Endometrial microvascular endothelial cells (primary cell): ENCODE measurements around the gene PODN. TPM values are rescaled to one million over a fixed set of nuclear protein-coding genes. Genes with fewer than 3 reads are reported as not detected.

ENCODE experiments used
- in situ Hi-C: cut with HindIII; loops from 2 replicates; pipeline ENCODE4 v1.10.0; 2017; ENCODE audit warnings: low sequenced_read_pairs, low pct_unique_long_range_greater_than_20kb; ENCODE audit errors: inconsistent ontology term
- total RNA-seq: library from RNA; depleted of rRNA; stranded (reverse); fragments of >200 nt; gene quantifications from one replicate; pipeline ENCODE4 v1.2.3, GENCODE V29; 2015; ENCODE audit errors: inconsistent ontology term

Gene PODN
- total RNA-seq, 1 donor from 2014 or later, result not detected

DNA sequence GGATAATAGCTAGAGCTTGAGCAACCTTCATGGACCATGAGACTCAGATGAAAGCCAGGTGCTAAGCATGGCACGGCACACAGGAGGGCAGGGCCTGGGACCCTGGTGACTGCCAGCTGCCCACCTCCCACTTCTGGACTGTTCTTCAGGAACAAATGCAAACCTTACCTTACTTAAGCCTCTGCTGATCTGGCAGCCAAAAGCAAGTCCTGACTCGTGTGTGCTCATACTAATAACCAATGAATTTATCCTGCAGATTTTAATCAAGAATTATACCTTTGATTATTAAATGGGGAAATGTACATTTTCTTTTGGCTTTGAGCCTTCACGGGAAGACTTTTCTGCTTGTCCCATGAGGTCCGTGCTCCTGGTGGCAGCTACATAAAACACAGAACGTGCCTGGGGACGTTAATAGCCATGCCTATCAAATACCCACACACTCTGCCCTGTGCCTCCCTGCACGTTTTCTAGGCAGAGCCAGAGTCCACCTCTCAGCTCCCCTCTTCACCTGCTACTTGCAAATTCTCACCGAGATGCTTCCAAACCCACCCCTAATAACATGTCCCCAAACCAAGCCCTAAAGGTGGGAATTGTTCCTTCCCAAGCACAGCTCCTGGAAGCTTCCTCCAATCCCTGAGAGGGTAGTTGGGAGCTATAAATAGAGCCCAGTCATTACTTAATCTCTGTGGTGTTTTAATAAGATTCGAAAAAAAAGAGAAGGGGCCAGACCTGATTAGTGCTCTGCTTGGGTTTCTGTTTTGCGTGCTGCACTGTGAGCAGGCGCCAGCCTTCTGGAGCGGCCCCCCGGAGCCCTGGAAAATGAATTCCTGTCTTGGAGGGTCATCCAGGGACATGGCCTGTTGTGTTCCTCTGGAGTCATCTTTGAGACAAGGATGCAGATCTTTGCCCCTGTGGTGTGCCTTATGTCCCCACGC is 46.9 kb downstream of the PODN start:
- in situ Hi-C loops, result no loop called here

DNA sequence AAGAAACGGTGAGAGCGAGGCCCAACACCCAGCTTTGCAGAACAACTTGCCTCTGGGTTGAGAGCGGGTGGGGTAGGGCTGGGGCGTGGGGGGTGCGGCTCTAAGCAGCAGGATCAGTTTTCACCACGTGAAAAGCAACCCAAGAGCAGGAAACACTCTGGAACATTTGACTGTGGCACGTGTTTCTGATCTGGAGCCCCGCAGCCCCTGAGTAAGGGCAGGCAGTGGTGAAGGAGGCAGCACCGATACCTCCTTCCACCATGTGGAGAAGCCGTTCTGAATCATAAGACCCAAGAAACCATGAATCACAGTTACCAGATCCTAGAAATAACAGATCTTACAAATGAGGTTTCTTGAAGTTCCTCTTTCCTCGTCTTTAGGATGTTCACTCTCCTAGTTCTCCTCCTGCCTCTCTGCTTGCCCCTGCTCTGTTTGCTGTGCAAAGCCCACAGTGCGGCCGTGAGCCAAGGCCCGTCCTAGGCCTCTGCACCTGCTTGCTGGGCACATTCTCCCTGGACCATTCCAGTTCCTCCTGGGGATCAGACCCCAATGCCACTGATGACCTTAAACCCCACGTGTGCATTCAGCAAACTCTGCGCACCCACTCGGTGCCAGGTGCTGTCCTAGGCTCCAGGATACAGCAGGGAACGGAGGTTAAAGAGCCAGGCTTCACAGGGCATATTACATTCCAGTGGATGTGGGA is 48.5 kb downstream of the PODN start:
- in situ Hi-C loops, result no loop called here

DNA sequence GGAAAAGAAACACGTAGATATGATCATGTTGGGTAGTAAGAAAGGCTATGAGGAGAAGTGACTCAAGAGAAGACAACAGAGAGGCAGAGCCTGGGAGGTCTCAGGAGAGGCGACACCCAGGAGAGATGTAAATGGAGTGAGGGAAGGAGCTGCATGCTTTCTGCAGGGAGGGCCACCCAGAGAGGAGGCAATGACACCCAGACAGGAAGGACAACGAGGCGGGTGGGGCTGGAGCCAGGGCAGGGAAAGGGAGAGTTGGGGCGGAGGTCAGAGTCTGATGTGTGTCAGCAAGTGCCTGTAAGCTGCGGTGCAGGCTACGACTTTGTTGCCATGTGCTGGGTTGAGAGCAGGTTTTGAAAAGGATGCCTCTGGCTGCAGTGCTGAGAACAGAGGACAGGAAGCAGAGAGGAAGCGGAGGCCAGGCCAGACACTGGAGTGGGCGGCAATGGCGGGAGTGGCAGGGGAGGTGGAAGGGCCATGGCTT is 49.1 kb downstream of the PODN start:
- in situ Hi-C loops, result no loop called here

DNA sequence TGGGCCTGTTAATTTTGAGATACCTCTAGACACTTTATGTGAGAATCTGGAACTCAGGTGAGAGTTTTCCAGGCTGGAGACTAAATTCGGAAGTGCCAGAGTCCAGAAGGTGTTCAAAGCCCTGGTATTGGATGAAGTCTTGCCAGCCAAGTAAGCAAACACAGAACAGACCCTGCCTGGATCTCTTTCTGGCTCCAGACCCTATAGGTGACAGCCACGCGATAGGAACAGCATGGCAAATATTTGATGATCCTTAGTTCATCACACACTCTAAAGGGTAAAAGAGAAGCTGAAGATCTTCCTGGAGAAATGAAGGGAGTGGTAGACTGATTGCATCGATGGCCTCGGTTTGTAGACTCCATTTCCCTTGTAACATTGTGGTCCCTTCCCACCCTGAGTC is 49.7 kb downstream of the PODN start:
- in situ Hi-C loops, result no loop called here

DNA sequence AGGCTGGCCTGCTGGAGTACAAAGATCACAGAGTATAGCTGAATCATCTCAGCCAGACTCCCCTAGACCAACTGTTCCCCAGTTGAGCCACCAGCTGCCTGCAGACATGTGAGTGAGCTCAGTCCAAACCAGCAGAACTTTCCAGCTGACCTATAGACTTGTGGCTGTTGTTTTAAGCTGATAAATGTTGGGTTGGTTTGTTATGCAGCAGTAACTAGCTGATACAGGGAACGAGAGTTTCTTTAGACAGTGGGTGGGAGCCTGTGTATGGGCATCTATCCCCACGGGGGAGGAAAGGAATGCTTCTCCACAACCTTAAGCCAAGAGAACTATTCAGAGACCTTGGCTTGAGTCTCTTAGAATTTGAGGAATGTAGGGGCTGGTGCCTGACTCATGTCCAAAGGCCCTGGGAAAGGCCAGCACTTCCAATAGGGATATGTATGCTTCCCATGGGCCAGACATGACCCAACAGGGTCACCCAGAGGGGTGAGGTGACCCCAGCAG is 50.3 kb downstream of the PODN start:
- in situ Hi-C loops, result no loop called here

DNA sequence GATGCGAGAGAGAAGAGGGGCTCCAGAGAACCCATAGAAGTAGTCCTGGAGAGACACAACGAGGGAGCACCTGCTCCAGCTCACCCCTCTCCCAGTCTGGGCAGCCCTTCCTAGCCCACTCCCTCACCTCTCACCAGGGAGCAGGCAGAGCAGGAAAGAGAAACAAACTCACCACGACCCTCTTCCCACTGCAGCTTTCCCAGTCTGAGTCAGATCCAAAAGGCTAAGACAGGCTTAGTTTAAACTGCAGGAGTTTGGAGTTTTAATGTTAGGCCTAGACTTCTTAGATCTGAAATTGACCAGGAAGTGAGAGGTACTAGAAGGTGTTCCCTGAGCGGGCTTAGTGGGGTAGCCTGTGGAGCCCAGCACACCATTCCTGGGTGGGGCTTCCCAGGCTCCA is 50.8 kb downstream of the PODN start:
- in situ Hi-C loops, result no loop called here

DNA sequence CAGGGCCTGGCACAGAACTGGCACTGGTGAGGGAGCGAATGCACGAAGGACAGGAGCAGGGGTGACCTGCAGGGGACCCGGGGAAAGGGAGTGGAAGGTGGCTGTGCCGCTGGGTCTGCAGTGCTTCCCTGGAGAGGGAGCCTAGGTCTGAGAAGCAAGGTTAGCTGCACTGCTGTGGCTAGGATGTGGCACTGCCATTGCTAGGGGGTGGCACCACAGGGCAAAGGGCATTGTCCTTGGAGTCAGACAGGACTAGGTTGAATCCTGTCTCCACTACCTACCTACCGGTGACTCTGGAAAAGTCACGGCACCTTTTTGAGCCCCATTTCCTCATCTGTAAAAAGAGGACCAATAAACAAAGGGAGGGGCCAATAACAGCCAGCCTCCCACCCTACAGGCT is 52.1 kb downstream of the PODN start:
- in situ Hi-C loops, result no loop called here

DNA sequence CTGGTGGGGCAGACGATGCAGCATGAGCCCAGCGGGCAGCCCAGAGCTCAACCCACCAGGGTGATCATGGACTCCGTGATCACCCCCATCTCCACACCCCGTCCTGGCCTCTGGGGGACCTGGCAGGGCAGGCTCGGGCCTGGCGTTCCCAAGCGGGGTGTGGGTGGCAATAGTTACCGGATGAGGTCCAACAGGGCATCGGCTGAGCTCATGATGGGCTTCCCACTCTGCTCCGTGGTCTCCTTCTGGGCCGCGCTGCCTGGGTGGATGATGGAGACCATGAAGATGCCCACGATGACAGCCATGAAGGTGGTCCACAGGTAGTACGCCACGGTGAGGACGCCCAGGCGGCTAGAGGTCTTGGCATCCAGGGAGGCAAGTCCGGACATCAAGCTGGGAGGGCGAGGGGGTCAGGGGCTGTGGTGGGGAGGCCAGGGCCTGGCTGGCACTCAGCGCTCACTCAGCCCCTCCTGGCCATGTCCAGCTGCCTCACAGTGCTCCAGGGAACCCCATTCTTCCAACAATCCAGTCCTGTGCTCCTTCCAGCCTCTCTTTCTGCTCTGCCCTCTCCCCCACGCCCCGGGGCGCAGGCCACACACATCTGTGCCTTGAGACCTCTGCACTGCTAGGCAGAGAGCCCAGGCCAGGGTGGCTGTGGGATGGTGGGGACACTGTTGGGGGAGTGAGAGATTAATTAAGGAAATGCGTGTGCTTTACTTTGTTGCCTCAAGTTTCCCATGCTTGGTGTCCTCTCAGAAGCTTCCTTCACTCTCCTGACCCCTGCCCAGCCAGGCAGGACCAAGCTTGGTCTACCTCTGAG is 52.8 kb downstream of the PODN start:
- in situ Hi-C loops, result no loop called here

DNA sequence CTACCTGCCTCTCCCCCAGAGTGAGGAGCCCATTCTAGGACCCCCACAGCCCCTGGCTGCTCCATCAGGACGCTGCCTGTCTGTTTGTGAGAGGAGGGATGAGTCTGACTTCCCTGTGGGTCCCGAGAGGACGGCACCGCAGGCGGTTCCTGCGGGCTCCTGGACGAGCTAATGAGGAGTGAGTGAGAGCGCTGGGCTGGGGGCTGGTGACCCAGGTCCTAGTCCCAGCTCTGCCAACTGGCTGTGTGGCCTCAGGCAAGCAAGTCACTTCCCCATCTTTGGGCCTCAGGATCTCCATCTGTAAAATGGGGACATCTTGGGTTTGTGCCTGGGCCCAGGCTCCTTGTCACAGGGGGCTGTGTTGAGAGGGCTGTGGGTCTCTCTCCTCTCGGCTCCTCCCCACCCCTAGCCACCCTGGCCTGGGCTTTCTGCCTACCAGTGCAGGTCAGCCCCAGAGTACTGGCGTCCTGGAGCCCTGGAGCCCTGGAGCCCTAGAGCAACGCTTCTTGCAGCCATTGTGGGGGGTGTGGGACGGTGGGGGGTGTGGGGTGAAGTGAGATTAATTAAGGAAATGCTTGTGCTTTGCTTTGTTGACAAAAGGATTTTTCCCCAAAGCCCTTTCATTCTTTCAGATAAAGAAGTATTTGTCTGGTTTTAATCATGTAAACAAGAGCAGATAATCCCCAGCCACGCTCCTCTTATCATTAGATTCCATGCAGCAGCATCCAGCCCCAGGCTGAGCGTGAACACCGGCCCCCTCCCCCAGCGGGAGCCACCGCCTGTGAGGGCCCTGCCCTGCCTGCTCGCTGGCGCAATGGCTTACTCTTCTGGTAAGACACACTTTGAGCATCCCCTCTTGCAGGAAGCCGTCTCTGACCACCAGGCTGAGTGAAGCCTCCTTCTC is 53.6 kb downstream of the PODN start:
- in situ Hi-C loops, result no loop called here

DNA sequence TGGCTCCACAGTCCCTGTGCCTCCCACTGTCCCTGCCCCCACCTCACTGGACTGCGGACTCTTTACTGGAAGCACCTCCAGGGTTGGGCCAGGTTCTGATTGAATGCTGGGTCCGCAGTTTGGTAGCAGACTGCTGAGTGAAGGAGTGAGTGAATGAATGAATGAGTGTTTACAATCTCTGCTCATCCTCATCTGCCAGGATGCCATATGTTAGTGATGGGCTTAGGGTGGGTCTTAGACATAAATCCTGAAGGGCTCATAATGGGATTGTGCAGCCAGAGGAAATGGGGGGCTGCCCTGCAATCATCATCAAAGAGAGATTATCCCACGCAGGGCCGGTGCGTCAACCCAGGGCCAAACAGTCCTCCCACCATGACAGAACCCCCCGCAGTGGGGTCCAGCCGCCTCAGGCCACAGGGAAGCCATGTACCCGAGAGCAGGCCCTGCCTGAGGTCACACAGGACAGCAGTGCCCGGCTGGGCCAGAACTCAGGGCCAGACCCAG is 54.3 kb downstream of the PODN start:
- in situ Hi-C loops, result no loop called here

DNA sequence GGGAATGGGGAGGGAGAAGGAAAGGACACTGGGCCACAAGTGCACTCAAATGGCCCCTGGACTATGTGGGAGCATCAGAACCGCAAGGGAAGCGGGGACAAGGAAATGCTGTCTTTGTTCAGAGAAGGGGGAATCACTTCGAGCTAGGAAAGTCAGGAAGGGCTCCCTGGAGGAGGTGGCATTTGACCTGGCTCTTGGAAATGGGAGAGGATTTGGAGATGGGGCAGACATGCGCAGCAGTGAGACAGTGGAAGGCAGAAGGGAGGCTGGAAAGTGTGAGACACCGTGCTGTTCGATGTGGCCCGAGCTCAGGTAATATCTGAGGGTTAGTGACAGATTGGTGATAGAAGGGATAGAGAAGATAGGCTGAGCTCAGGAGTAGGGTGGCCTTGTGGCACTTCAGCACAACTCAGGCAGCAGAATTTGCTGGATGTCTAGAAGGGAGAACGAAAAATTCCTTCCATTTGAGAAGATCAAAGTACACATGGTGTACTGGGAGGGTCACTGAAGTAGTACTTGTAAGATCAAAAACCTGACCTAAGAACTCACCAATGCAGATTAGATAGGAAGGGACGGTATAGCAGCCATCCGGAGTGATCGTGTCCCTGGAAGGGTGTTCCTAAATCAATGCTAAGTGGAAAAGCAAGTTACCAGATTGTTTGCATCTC is 55.1 kb downstream of the PODN start:
- in situ Hi-C loops, result no loop called here

DNA sequence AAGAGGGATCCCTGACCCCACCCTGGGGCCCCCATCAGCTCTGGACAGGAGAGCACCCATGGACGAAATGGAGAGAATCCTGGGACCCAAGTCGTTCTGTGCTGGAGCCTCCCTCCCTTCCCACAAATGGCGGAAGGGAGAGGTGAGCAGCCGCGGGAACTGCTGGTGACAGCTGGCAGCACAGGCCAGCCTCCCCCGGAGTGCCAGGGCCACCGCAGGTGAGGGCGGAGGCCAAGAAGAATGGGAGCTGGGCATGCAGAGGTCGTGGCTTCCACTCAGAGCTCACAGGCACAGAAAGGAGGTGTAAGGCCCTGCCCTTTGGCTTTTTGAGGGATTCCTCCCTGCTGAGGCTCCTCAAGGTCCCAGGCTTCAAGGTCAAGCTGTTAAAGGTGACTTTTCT is 55.8 kb downstream of the PODN start:
- in situ Hi-C loops, result no loop called here

DNA sequence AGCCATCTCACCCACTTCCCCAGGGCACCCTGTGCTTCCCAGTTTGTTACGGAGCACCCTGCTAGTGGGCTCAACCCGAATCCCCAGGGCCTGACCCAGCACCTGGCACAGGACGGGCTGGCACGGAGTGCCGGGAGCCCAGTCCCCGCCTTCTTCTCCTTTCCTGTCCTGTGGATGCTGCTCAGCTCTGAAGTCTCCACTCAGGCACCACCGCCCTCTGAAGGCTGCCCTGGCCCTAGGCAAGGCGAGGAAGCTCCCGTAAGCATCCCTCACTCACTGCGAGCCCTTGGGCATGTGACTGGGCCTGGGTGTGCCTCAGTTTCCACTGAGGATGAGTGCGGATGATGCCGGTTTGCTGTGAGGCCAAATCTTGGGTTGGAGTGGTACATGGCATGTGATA is 58.6 kb downstream of the PODN start:
- in situ Hi-C loops, result no loop called here

DNA sequence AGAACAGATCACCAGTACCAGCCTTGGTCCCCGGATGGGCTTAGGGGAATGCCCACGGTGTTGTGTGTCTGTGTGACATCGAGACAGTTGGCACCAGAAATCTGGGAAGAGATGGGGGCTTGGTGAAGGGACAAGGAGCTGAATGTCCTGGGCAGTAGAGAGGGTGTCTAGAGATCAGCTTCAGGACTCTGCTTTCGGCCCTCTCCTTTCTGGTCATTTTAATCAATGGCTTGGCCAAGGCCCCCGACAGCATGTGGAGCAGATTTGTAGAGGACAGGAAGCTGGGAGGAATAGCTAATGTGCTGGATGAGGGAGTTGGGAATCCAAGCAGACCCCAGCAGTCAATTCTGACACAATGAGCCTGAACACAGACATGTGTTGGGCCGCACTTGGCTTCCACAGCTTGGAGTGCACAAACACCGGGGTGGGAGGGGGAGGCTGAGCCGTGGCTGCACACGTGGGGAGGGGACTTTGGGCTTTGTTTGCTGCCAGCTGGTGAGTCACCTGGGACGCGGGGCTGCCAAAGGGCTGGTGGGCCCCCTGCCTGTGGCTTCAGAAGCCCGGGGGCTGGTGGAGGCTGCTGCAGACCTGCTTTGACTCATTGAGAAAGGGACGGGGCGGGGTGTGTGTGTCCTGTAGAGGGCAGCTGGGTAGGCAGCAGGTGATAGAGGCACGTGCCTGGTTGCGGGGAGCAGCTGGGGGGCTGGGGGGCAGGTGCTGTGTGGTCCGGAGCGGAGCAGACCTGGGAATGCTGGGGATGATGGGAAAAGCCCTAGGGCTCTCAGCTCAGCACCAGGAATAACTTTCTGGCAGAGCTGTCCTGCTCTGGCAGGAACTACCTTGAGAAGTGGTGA is 59.5 kb downstream of the PODN start:
- in situ Hi-C loops, result no loop called here

DNA sequence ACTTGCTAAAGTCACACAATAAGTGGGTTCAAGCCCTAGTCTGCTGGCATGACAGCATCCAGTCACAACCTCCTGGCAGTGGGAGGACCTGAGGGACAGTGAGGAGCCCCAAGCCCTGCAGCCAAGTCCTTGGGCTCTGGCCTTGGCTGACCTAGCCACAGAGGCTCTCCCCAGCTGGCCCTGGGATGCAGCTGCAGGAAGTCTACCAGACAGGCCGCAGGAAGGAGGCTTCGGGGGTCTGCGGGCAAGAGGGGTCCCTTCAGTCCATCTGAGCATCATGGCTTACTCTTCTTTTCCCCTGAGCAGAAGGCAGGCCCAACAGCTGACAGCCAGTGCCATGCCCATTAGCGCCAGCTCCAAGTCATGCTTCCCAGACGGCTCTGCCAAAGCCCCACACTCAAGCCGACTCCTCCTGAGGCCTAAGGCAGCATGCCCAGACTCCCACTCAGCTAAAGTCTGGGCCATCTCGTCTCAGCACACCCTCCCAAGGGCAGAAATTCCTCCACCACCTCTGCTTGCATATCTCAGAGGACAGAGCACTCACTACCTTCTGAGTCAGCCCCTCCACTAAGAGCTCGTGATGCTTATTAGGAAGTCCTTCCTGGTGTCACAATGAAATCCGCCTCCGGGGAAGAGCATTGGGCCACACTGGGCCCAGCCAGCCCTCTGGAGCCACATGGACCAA is 60.3 kb downstream of the PODN start:
- in situ Hi-C loops, result no loop called here

DNA sequence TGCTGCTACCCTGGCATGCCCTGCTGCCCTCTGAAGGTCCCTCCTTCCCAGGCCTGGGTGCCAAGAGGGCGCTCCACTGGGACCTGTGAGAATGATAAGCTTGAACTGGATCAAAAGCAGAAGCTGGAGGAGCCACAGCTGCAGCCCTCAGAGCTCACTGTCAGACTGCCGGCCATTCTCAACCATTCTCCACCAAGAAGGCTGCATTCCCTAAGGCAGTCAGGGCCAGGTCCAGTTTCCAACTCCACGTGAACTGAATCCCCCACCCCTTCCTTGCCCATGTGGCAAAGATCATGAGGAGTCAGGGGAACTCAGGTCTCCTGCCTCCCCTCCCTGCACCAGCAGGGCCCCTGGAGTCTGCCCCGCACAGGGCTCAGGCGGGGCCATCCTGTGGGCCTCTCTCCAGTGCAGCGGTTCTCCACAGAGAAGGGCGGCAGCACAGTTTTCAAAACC is 61.0 kb downstream of the PODN start:
- in situ Hi-C loops, result no loop called here
